Stimulated activated memory B cell treated with anti-CD40 and anti-IgM and Interleukin-4, amounts not matched to agents 10 μg/mL and 1 μg/mL and 100 μg/mL, for 72 hours (primary cell): ENCODE measurements around the gene OGFOD3.
"Not testable (repeated sequence)": the region's sequence is repeated elsewhere in the genome, so short reads cannot be mapped to it uniquely, and the experiment has no call there.

Experiments used
- ATAC-seq: fragments of 150-1000 bp; cut with Tn5 transposase; 2 replicates; pipeline ENCODE4 v1.10.0; 2021
- H3K27ac Mint-ChIP-seq: one replicate; pipeline ENCODE4 v1.8.0; 2022; ENCODE audit warnings: mild to moderate bottlenecking, mixed read lengths
- H3K27me3 Mint-ChIP-seq: one replicate; pipeline ENCODE4 v1.8.0; 2022; ENCODE audit warnings: mixed read lengths
- H3K36me3 Mint-ChIP-seq: one replicate; pipeline ENCODE4 v1.8.0; 2022; ENCODE audit warnings: mixed read lengths
- H3K4me1 Mint-ChIP-seq: one replicate; pipeline ENCODE4 v1.8.0; 2022; ENCODE audit warnings: mixed read lengths
- H3K4me3 Mint-ChIP-seq: one replicate; pipeline ENCODE4 v1.8.0; 2022; ENCODE audit warnings: mild to moderate bottlenecking, moderate library complexity, mixed read lengths
- H3K9me3 Mint-ChIP-seq: one replicate; pipeline ENCODE4 v1.8.0; 2022; ENCODE audit warnings: mixed read lengths

Gene OGFOD3

DNA sequence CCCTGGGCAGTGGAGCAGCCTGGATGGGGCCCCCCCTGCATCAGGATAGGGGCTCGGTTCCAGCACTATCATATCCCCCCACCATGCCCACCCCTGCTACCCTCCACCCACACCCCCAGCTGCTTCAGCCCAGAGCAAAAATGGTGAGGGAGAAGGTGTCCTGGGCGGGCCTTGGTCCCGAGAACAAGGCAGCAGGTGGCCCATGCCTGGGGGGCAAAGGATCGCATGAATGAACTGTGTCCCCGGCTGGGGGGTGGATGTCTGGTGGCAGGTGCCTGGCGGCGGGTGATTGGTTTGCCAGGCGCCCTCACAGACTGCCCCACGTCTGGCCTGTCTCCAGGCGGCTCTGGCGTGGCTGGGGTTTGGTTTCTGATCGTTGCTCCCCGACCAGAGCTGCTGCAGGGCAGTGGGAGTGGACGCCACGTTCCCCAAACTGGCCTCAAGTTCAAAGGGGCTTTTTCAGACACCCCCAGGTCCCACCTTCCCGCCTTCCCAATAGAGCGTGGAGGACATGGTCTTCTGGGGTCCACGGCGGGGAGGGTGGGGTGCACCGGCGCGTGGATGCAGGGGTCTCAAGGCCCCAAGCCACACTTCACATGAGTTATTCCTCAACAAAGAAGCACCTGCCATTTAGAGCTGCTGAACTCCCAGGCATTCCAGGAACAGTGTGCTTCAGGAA, 34.2 kb downstream of the OGFOD3 start:
- Mint-ChIP-seq H3K36me3 (no peaks in the 10 kb centered on the region), H3K4me1 (peaks cover 24% of the 10 kb centered on the region), H3K27ac (no peak overlapping the region), H3K9me3 (no peaks in the 10 kb centered on the region), H3K4me3 (no peak overlapping the region), H3K27me3 (peaks cover 65% of the 10 kb centered on the region)
- no peak for ATAC-seq

- Mint-ChIP-seq H3K4me1 (peaks cover 24% of the 10 kb centered on the region), H3K4me3 (no peak overlapping the region), H3K27me3 (peaks cover 72% of the 10 kb centered on the region), H3K36me3 (no peaks in the 10 kb centered on the region), H3K9me3 (no peaks in the 10 kb centered on the region), H3K27ac (no peak overlapping the region)
- no peak for ATAC-seq
Observed at GRCh38 chr17:82383411-82383810, 35.0 kb downstream of the OGFOD3 start.

DNA sequence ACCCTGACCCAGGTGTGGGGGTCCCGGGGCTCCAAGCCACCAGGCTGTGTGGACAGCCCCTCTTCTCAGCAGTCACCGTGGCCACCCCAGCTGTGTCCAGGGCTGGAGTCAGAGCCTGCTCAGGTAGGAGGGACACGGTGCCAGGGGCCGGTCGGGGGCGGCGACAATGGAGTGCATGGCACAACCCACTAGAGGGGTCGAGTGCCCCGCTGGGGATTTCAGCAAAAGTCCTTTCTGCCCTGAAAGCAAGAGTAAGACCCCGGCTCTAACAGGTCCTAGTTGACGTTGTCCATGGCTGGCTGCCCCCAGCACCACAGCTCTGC, 35.5 kb downstream of the OGFOD3 start:
- no peak overlapping the region for H3K27ac Mint-ChIP-seq
- H3K9me3 Mint-ChIP-seq: no peaks in the 10 kb centered on the region
- no peaks in the 10 kb centered on the region for H3K36me3 Mint-ChIP-seq
- H3K4me3 Mint-ChIP-seq: no peak overlapping the region
- H3K27me3 Mint-ChIP-seq: peaks cover 77% of the 10 kb centered on the region
- no peak for ATAC-seq
- peaks cover 21% of the 10 kb centered on the region for H3K4me1 Mint-ChIP-seq

DNA sequence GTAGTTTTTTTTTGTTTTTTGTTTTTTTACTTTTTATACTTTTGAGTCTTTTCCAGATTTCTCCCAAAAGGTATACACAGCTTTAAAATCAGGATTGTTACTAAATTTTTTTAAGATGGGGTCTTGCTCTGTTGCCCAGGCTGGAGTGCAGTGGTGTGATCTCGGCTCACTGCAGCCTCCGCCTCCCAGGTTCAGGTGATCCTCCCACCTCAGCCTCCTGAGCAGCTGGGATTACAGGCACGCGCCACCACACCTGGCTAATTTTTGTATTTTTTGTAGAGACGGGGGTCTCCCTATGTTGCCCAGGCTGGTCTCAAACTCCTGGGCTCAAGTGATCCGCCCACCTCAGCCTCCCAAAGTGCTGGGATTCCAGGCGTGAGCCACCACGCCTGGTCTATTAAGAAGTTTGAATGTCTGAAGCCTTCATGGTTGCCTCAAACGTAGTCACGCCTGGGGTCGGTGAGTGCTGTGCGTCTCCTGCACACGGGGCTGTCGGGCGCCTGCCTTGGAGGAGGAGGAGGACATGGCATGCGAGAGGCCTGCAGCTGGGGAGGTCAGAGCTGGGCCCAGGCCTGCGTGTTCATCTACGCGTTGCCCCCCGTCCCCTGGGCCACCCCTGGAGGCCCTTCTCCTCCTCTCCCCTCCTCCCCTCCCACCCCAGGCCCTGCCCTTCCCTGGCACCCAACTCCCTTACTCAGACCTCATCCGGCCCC, 36.0 kb downstream of the OGFOD3 start:
- H3K4me1 Mint-ChIP-seq: peaks cover 16% of the 10 kb centered on the region
- H3K4me3 Mint-ChIP-seq, H3K36me3 Mint-ChIP-seq, H3K9me3 Mint-ChIP-seq, ATAC-seq, H3K27ac Mint-ChIP-seq: not testable (repeated sequence)
- peaks cover 82% of the 10 kb centered on the region for H3K27me3 Mint-ChIP-seq

DNA sequence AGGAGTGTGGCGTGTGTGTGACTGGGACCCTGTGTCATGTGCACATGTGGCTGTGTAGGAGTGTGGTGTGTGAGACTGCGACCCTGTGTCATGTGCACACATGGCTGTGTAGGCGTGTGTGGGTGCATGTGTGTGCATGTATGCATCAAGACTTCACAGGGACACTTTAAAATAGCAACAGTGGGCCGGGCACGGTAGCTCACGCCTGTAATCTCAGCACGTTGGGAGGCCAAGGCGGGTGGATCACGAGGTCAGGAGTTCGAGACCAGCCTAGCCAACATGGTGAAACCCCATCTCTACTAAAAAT, 36.7 kb downstream of the OGFOD3 start:
- not testable (repeated sequence) for H3K4me3 Mint-ChIP-seq, H3K36me3 Mint-ChIP-seq, H3K27ac Mint-ChIP-seq

GRCh38 chr17:82380860-82381702, 37.3 kb downstream of the OGFOD3 start:
- H3K4me3 Mint-ChIP-seq: no peak overlapping the region
- peaks cover 13% of the 10 kb centered on the region for H3K4me1 Mint-ChIP-seq

More for the DNA sequence above, 36.7 kb downstream of the OGFOD3 start:
- ATAC-seq, H3K9me3 Mint-ChIP-seq: not testable (repeated sequence)
- Mint-ChIP-seq H3K27me3 (peaks cover 84% of the 10 kb centered on the region), H3K4me1 (peaks cover 13% of the 10 kb centered on the region)

GRCh38 chr17:82378741-82379021, 39.7 kb downstream of the OGFOD3 start:
- Mint-ChIP-seq H3K36me3 (no peaks in the 10 kb centered on the region), H3K9me3 (no peaks in the 10 kb centered on the region), H3K27ac (no peak overlapping the region), H3K4me1 (peaks cover 13% of the 10 kb centered on the region), H3K27me3 (peaks cover 76% of the 10 kb centered on the region), H3K4me3 (no peak overlapping the region)
- ATAC-seq: no peak

More at GRCh38 chr17:82380860-82381702, 37.3 kb downstream of the OGFOD3 start:
- ATAC-seq: no peak
- no peak overlapping the region for H3K27ac Mint-ChIP-seq
- peaks cover 83% of the 10 kb centered on the region for H3K27me3 Mint-ChIP-seq
- H3K9me3 Mint-ChIP-seq: no peaks in the 10 kb centered on the region
- H3K36me3 Mint-ChIP-seq: no peaks in the 10 kb centered on the region

- Mint-ChIP-seq H3K4me3 (no peak overlapping the region), H3K27me3 (peaks cover 76% of the 10 kb centered on the region), H3K36me3 (no peaks in the 10 kb centered on the region), H3K9me3 (no peaks in the 10 kb centered on the region), H3K4me1 (peaks cover 17% of the 10 kb centered on the region), H3K27ac (no peak overlapping the region)
- ATAC-seq: no peak
Observed at GRCh38 chr17:82377924-82378740, 40.3 kb downstream of the OGFOD3 start.

- not testable (repeated sequence) for H3K36me3 Mint-ChIP-seq, ATAC-seq, H3K4me3 Mint-ChIP-seq, H3K27ac Mint-ChIP-seq, H3K9me3 Mint-ChIP-seq
- Mint-ChIP-seq H3K4me1 (peaks cover 26% of the 10 kb centered on the region), H3K27me3 (peaks cover 76% of the 10 kb centered on the region)
Observed at GRCh38 chr17:82377294-82377693, 41.1 kb downstream of the OGFOD3 start.

DNA sequence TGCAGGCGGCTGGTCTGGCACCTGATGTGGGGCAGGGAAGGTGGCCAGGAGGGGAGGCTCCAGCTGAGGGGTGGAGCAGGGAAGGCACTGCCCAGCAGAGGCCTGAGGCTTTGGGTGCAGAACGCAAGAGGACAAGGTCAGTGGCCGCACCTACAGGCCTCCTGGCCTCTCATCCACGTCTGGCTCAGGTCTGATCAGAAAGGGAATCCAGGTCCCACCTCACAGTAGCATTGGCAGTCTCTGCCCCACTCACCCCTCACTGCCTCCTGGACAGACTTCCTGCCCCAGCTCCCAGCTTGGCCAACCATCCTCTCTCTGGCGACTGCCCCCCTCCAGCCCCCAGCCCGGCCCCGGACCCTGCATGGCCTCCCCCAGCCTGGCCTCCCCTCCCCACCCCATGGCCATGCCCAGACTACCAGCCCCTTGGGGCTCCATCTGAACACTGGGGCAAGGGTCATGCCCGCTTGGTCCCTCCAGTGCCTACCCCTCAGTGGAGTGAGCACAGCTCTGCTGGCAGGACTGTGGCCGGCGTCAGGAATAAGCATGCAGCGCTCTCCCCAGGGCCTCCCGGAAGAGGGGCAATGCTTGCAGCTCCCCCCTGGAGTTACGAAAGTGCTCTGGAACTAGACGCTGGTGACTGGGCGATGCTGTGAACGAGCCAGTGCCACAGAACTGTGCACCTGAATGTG, 42.2 kb downstream of the OGFOD3 start:
- Mint-ChIP-seq H3K27me3 (peaks cover 72% of the 10 kb centered on the region), H3K9me3 (no peaks in the 10 kb centered on the region), H3K4me1 (peaks cover 24% of the 10 kb centered on the region), H3K27ac (no peak overlapping the region), H3K4me3 (no peak overlapping the region), H3K36me3 (no peaks in the 10 kb centered on the region)
- ATAC-seq: peak; percentile 35

DNA sequence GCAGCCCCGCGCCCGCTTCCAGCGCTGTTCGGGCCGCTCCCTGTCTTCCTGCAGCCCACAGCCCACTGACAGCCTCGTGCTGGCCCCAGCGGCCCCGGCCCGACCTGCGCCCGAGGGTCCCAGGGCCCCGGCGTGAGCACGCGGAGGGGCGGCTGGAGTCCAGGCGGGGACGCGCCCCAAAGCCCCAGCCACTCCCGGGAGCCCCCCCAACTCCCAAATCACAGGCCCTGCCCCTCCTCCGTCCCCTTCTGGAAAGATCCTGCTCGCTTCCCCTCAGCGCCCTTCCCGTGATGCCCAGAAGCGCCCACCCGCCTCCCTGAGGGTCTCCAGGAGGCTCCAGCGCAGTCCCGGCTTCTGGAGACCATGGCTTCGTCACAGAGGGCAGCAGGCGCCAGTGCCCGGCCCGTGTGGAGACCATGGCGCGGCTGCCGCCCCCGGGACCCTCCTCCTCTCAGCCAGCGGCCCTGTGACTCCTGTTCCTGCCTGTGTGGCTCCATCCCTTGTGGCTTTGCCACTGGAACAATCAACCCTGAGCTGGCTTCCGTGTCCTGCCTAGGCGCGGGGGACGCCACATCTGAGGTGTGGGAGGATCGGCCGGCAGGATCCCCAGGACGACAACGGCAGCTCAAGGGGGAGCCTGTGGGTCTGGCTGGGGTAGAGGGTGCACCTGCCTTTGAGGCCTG, 42.9 kb downstream of the OGFOD3 start:
- peaks cover 72% of the 10 kb centered on the region for H3K27me3 Mint-ChIP-seq
- no peak for ATAC-seq
- no peaks in the 10 kb centered on the region for H3K9me3 Mint-ChIP-seq
- H3K27ac Mint-ChIP-seq: no peak overlapping the region
- H3K4me1 Mint-ChIP-seq: peaks cover 28% of the 10 kb centered on the region
- H3K4me3 Mint-ChIP-seq: no peak overlapping the region
- H3K36me3 Mint-ChIP-seq: no peaks in the 10 kb centered on the region

GRCh38 chr17:82374626-82375331, 43.6 kb downstream of the OGFOD3 start:
- no peak overlapping the region for H3K27ac Mint-ChIP-seq
- no peaks in the 10 kb centered on the region for H3K36me3 Mint-ChIP-seq
- peaks cover 25% of the 10 kb centered on the region for H3K4me1 Mint-ChIP-seq
- H3K27me3 Mint-ChIP-seq: peaks cover 72% of the 10 kb centered on the region
- no peaks in the 10 kb centered on the region for H3K9me3 Mint-ChIP-seq
- H3K4me3 Mint-ChIP-seq: no peak overlapping the region
- ATAC-seq: no peak

DNA sequence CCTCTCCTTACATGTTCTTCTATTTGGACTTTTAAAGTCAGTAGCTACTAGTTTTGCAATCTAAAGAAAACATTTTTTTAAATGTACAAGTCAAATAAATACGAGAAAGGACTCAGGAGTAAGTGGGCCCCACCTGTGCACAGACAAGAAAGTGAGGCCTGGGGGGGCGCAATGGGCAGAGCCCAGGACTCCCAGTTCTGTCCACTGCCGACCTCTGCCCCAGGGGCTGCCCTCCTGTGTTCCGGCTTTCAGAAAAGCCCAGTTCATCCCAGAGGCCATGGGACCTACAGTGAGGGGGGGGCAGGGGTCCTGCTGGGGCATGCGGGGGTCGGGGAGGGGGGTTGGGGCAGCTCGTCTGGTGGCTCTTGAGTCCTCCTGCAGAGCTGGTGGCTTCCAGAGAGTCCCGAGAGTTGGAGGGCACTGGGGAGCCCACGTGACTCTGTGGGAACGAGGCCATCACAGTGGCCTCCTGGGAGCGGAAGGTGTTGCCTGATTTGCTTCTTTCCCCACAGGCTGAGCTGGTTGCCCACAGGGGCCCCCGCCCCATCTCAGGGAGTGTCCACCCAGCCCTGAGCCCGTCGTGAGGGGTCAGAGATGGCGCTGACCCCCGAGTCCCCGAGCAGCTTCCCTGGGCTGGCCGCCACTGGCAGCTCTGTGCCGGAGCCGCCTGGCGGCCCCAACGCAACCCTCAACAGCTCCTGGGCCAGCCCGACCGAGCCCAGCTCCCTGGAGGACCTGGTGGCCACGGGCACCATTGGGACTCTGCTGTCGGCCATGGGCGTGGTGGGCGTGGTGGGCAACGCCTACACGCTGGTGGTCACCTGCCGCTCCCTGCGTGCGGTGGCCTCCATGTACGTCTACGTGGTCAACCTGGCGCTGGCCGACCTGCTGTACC, 44.4 kb downstream of the OGFOD3 start:
- ATAC-seq: no peak
- H3K4me3 Mint-ChIP-seq: no peak overlapping the region
- H3K27me3 Mint-ChIP-seq: peaks cover 72% of the 10 kb centered on the region
- no peak overlapping the region for H3K27ac Mint-ChIP-seq
- H3K36me3 Mint-ChIP-seq: no peaks in the 10 kb centered on the region
- H3K9me3 Mint-ChIP-seq: no peaks in the 10 kb centered on the region
- H3K4me1 Mint-ChIP-seq: peaks cover 24% of the 10 kb centered on the region
